ENCODE data around the gene RAMACL. TPM values are rescaled to one million over a fixed set of nuclear protein-coding genes. Genes with fewer than 3 reads are reported as not detected.

Gene RAMACL
- total and polyA plus RNA-seq, 2 of the 4 experiments (the other 2 are of a cell fraction) = 0.46 to 0.90 TPM

DNA sequence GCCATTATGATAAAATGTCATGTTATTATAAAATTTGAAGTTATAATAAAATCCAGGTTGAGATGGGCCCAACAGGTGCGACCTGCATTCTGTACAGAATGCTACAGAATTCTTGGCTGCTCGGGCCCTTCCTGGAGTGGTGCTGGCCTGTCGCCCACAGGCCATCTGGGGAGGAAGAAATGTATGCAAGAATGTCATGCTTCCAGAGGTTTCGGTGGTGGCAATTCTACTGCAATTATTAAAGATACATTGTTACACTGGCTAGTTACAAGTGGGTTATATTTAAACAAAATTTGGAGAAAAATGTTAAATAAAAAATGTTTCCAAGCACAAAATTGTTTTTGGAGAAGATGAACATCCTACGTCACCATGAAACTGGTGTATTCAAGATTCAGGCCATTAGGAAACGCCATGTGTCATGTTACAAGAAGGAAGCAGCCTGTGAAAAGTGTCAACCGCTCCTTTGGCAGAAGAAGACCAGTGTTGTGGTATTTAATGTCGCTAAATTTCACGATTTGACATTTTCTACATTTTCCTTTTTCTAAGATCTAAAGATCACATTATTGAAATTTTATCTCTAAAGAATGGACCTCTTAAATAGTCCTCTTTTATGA is 7.1 kb downstream of the RAMACL start:
- no peak overlapping the region for H4K91ac ChIP-seq (ENCODE audit: insufficient read depth, low read depth, low read length)
- H3K4me3 ChIP-seq (ENCODE audit: insufficient read depth, low read depth, low read length) = no peak overlapping the region
- ATAC-seq (ENCODE audit: low read depth) = no peak
- H4K8ac ChIP-seq (ENCODE audit: low read depth in 2 of 2, low read length in 2 of 2) = no peak overlapping the region
- no peak overlapping the region for H3K18ac ChIP-seq (ENCODE audit: low read depth, low read length)
- DNase-seq = no peak
- no peak overlapping the region for H3K4me2 ChIP-seq (ENCODE audit: low read depth, low read length)
- dilution Hi-C loops (cut with HindIII; ENCODE audit: low sequenced_read_pairs, unreplicated experiment) (no loop called here), in situ Hi-C loops (cut with MboI; ENCODE audit: low sequenced_read_pairs) (no loop called here), intact Hi-C loops (cut with micrococcal nuclease) (no loop called here)
- no peak overlapping the region for H2AK5ac ChIP-seq (ENCODE audit: low read depth, low read length)
- ChIA-PET CTCF (no interaction called here), POLR2A (ENCODE audit: unreplicated experiment) (no interaction called here)
- no peak overlapping the region for H2BK20ac ChIP-seq (ENCODE audit: low read depth, low read length)
- H3K36me3 ChIP-seq (ENCODE audit: control insufficient read depth, insufficient read depth, low read length) = peaks cover 7% of the 10 kb centered on the region; the same call in 1 of the 2 replicates
- peaks cover 25 to 30% of the 10 kb centered on the region in 2 experiments for H3K79me1 ChIP-seq (ENCODE audit: low read depth in 1 of 2, low read length in 2 of 2)
- H2AFZ ChIP-seq (replicated peaks; ENCODE audit: low read length, poor library complexity) = no peak overlapping the region
- WGBS, 2 experiments (ENCODE audit: extremely low coverage in 2 of 2, insufficient read length in 1 of 2) = 100% methylated on average over 2 of the region's 9 CpGs; no CpG with 5 or more reads in 1 of the 2 experiments
- H2AK9ac ChIP-seq (replicated peaks; ENCODE audit: low read depth, low read length, poor library complexity) = no peak overlapping the region
- no TSS peak for BruUV-seq (replicated peaks)
- H3K27me3 ChIP-seq (ENCODE audit: control insufficient read depth, insufficient read depth, low read length) = no peaks in the 10 kb centered on the region
- no peak overlapping the region for H3K14ac ChIP-seq (replicated peaks; ENCODE audit: low read depth, low read length)
- no peak overlapping the region for H3K56ac ChIP-seq (ENCODE audit: extremely low read depth, insufficient read depth, low read length)
- H4K20me1 ChIP-seq (ENCODE audit: insufficient read depth, low read length) = no peaks in the 10 kb centered on the region; the same call in 1 of the 2 replicates
- TF ChIP-seq MAZ (IDR thresholded peaks at IDR 0.05; ENCODE audit: borderline replicate concordance, low read depth, low read length) (no peak), CEBPB (IDR thresholded peaks at IDR 0.05; ENCODE audit: low read depth, low read length) (no peak), RFX5 (IDR thresholded peaks at IDR 0.05; ENCODE audit: low read depth, low read length) (no peak), MAFK (IDR thresholded peaks at IDR 0.05; ENCODE audit: low read depth, low read length) (no peak), NFE2L2 (IDR thresholded peaks at IDR 0.05; ENCODE audit: low read depth, low read length) (no peak), CHD1 (IDR thresholded peaks at IDR 0.05; ENCODE audit: low read depth, low read length) (no peak), RCOR1 (IDR thresholded peaks at IDR 0.05; ENCODE audit: insufficient replicate concordance, low read length) (no peak), POLR2A (IDR thresholded peaks at IDR 0.05; ENCODE audit: low read depth, low read length) (no peak), MXI1 (IDR thresholded peaks at IDR 0.05; ENCODE audit: borderline replicate concordance, low read depth, low read length) (no peak)
- TF ChIP-seq, protein P1, sequence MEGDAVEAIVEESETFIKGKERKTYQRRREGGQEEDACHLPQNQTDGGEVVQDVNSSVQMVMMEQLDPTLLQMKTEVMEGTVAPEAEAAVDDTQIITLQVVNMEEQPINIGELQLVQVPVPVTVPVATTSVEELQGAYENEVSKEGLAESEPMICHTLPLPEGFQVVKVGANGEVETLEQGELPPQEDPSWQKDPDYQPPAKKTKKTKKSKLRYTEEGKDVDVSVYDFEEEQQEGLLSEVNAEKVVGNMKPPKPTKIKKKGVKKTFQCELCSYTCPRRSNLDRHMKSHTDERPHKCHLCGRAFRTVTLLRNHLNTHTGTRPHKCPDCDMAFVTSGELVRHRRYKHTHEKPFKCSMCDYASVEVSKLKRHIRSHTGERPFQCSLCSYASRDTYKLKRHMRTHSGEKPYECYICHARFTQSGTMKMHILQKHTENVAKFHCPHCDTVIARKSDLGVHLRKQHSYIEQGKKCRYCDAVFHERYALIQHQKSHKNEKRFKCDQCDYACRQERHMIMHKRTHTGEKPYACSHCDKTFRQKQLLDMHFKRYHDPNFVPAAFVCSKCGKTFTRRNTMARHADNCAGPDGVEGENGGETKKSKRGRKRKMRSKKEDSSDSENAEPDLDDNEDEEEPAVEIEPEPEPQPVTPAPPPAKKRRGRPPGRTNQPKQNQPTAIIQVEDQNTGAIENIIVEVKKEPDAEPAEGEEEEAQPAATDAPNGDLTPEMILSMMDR (conservative IDR thresholded peaks at IDR 0.05; ENCODE audit: low read depth, low read length) = no peak
- TF ChIP-seq, protein P2, sequence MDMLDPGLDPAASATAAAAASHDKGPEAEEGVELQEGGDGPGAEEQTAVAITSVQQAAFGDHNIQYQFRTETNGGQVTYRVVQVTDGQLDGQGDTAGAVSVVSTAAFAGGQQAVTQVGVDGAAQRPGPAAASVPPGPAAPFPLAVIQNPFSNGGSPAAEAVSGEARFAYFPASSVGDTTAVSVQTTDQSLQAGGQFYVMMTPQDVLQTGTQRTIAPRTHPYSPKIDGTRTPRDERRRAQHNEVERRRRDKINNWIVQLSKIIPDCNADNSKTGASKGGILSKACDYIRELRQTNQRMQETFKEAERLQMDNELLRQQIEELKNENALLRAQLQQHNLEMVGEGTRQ (IDR thresholded peaks at IDR 0.05; ENCODE audit: low read depth, low read length) = no peak
- no peak overlapping the region for H3K9ac ChIP-seq (ENCODE audit: low read depth, low read length)
- no peak overlapping the region for H3K27ac ChIP-seq (ENCODE audit: insufficient read depth, low read length)
- H2BK120ac ChIP-seq (ENCODE audit: low read depth, low read length) = no peak overlapping the region
- H3K4ac ChIP-seq (ENCODE audit: low read depth, low read length) = no peak overlapping the region
- peaks cover 5% of the 10 kb centered on the region for H3K4me1 ChIP-seq (ENCODE audit: control insufficient read depth, insufficient read depth, low read length)
- H3K23ac ChIP-seq (ENCODE audit: low read depth, low read length) = no peak overlapping the region
- H2BK15ac ChIP-seq (ENCODE audit: low read depth, low read length) = no peak overlapping the region
- no peak overlapping the region for H2BK5ac ChIP-seq (ENCODE audit: low read depth, low read length, poor library complexity, severe bottlenecking)
- H4K5ac ChIP-seq (ENCODE audit: low read depth, low read length) = no peak overlapping the region
- H3K9me3 ChIP-seq (ENCODE audit: control insufficient read depth, insufficient read depth, low read length) = no peaks in the 10 kb centered on the region
- H3K9me1 ChIP-seq (ENCODE audit: insufficient read depth, low read length) = no peaks in the 10 kb centered on the region

Data from IMR-90 (cell line).